Esophagus squamous epithelium (tissue), 5 donors: ENCODE results near the gene THOC5. TPM values are rescaled to one million over a fixed set of nuclear protein-coding genes. Genes with fewer than 3 reads are reported as not detected.

Experiments
- DNase-seq: peaks from one replicate; lab custom pipeline; 2025; lab: John Stamatoyannopoulos, UW
- H3K27ac ChIP-seq, 4 donors: fragments of 200-600 bp; sonication (generic); one replicate each; pipeline ENCODE4 v1.5.1; 2016 to 2019; ENCODE audit warnings: mild to moderate bottlenecking in 1 of 4
- H3K27me3 ChIP-seq, 4 donors: fragments of 200-600 bp; sonication (generic); 1 replicate in 3 of 4; 2 replicates in 1 of 4; pipeline versions ENCODE4 v1.5.1 to v1.6.0; 2017 to 2021; ENCODE audit warnings: antibody characterized with exemption in 1 of 4
- H3K36me3 ChIP-seq, 3 donors: fragments of 200-600 bp; sonication (generic); one replicate each; pipeline ENCODE4 v1.5.1; 2016 to 2019
- H3K4me1 ChIP-seq, 3 donors: fragments of 200-600 bp; sonication (generic); one replicate each; pipeline ENCODE4 v1.5.1; 2017 to 2019
- H3K4me3 ChIP-seq, 4 donors: fragments of 200-600 bp; sonication (generic); 1 replicate in 3 of 4; 2 replicates in 1 of 4; pipeline ENCODE4 v1.5.1; 2016 to 2019; ENCODE audit warnings: mild to moderate bottlenecking in 2 of 4, moderate library complexity in 1 of 4
- H3K9me3 ChIP-seq, 3 donors: fragments of 200-600 bp; sonication (generic); one replicate each; pipeline ENCODE4 v1.5.1; 2016 to 2019
- CTCF ChIP-seq, 6 experiments: fragments of 450-650 bp in 4 of 6; fragments of 200-600 bp in 2 of 6; sonication (generic) in 2 of 6; IDR thresholded peaks; one replicate each; pipeline ENCODE4 v1.5.1; 2016 to 2019; ENCODE audit warnings: antibody characterized with exemption in 6 of 6, mild to moderate bottlenecking in 4 of 6, moderate library complexity in 4 of 6
- POLR2A ChIP-seq, 4 donors: fragments of 450-650 bp; IDR thresholded peaks; one replicate each; pipeline ENCODE4 v1.6.1; 2017; ENCODE audit warnings: antibody characterized with exemption in 4 of 4, mild to moderate bottlenecking in 4 of 4, moderate library complexity in 3 of 4
- WGBS, 2 donors: methylation state at CpG; one replicate each; pipeline ENCODE4 v1.1.5; 2018; 5-methylcytosine and 5-hydroxymethylcytosine counted together
- intact Hi-C: fragments of 100-400 bp; cut with DNase I; formaldehyde crosslinking; loops from one replicate; pipeline ENCODE4 v1.15.0; 2022
- total RNA-seq, 4 donors: library from RNA; depleted of rRNA; stranded (reverse); fragments of >200 nt; gene quantifications; one replicate each; pipeline ENCODE4 v1.1.0, GENCODE V29; 2016
- donor health status: DM: yes; HTN: yes; CAD: no.

Gene THOC5
- total RNA-seq, 4 donors from 2014 or later: 17.5 to 32.0 (median 25.6) TPM

- no peaks in the 10 kb centered on the region for H3K27me3 ChIP-seq
- WGBS, 2 donors: 82 to 86% methylated on average over 2 to 3 of the region's 5 CpGs
- peaks cover 34 to 97% (median 54%) of the 10 kb centered on the region in 3 donors for H3K36me3 ChIP-seq
- H3K4me3 ChIP-seq: no peak overlapping the region
- H3K27ac ChIP-seq: no peak overlapping the region
- H3K4me1 ChIP-seq: no peaks in the 10 kb centered on the region
- no peak for TF ChIP-seq CTCF (IDR thresholded peaks at IDR 0.05)
- no peak for TF ChIP-seq POLR2A (IDR thresholded peaks at IDR 0.05)
- no peak for DNase-seq
- intact Hi-C loops: no loop called here
- no peaks in the 10 kb centered on the region for H3K9me3 ChIP-seq
These were observed 35.1 kb downstream of the THOC5 start for GRCh38 chr22:29518427-29518826.

- Histone ChIP-seq H3K9me3 (no peaks in the 10 kb centered on the region), H3K4me3 (no peak overlapping the region), H3K27me3 (no peaks in the 10 kb centered on the region), H3K4me1 (no peaks in the 10 kb centered on the region), H3K27ac (no peak overlapping the region), H3K36me3 (peaks cover 34 to 97% (median 53%) of the 10 kb centered on the region in 3 donors)
- TF ChIP-seq CTCF (IDR thresholded peaks at IDR 0.05) (no peak), POLR2A (IDR thresholded peaks at IDR 0.05) (no peak)
- WGBS, 2 donors: 64% methylated on average over 5 of the region's 5 CpGs
- DNase-seq: no peak
- intact Hi-C loops: no loop called here
These were observed 36.2 kb downstream of the THOC5 start for GRCh38 chr22:29517215-29517908.

- no peak for DNase-seq
- H3K27me3 ChIP-seq: no peaks in the 10 kb centered on the region
- 80 to 100% methylated on average over 2 to 4 of the region's 4 CpGs for WGBS, 2 donors
- intact Hi-C loops: no loop called here
- peaks cover 13 to 99% (median 45%) of the 10 kb centered on the region in 3 donors for H3K36me3 ChIP-seq
- H3K4me3 ChIP-seq: no peak overlapping the region
- no peaks in the 10 kb centered on the region for H3K9me3 ChIP-seq
- no peak for TF ChIP-seq CTCF (IDR thresholded peaks at IDR 0.05)
- no peak for TF ChIP-seq POLR2A (IDR thresholded peaks at IDR 0.05)
- no peak overlapping the region for H3K27ac ChIP-seq
- H3K4me1 ChIP-seq: no peaks in the 10 kb centered on the region
These were observed 41.5 kb downstream of the THOC5 start for GRCh38 chr22:29512031-29512430.

- TF ChIP-seq POLR2A (IDR thresholded peaks at IDR 0.05) (no peak), CTCF (IDR thresholded peaks at IDR 0.05) (no peak)
- 59 to 83% methylated on average over 1 to 3 of the region's 8 CpGs for WGBS, 2 donors
- Histone ChIP-seq H3K27me3 (no peaks in the 10 kb centered on the region), H3K4me1 (no peaks in the 10 kb centered on the region), H3K36me3 (peaks cover 7 to 99% (median 38%) of the 10 kb centered on the region in 3 donors), H3K4me3 (no peak overlapping the region), H3K27ac (no peak overlapping the region), H3K9me3 (no peaks in the 10 kb centered on the region)
- no peak for DNase-seq
- intact Hi-C loops: no loop called here
These were observed 42.3 kb downstream of the THOC5 start for GRCh38 chr22:29511126-29511862.

GRCh38 chr22:29510542-29510941, 43.0 kb downstream of the THOC5 start:
- no peaks in the 10 kb centered on the region for H3K4me1 ChIP-seq
- no peak overlapping the region for H3K4me3 ChIP-seq
- H3K27me3 ChIP-seq: no peaks in the 10 kb centered on the region
- intact Hi-C loops: no loop called here
- no peaks in the 10 kb centered on the region for H3K9me3 ChIP-seq
- no peak for DNase-seq
- peaks cover 7 to 99% (median 36%) of the 10 kb centered on the region in 3 donors for H3K36me3 ChIP-seq
- no peak overlapping the region for H3K27ac ChIP-seq
- no peak for TF ChIP-seq POLR2A (IDR thresholded peaks at IDR 0.05)
- no peak for TF ChIP-seq CTCF (IDR thresholded peaks at IDR 0.05)
- 45 to 73% methylated on average over 1 to 2 of the region's 2 CpGs for WGBS, 2 donors
